BLaER1 (cell line): Measurements from ENCODE around the gene MS4A1.
"Not testable (repeated sequence)": the region's sequence is repeated elsewhere in the genome, so short reads cannot be mapped to it uniquely, and the experiment has no call there.

Source experiments
- H3K27ac ChIP-seq: shearing (Covaris generic); formaldehyde crosslinking; 2 replicates; pipeline ENCODE4 v1.8.1; 2022
- H3K27me3 ChIP-seq: shearing (Covaris generic); formaldehyde crosslinking; 2 replicates; pipeline ENCODE4 v1.8.1; 2022
- H3K36me3 ChIP-seq: shearing (Covaris generic); formaldehyde crosslinking; 2 replicates; pipeline ENCODE4 v1.8.1; 2022
- H3K4me1 ChIP-seq: shearing (Covaris generic); formaldehyde crosslinking; 2 replicates; pipeline ENCODE4 v1.8.1; 2022
- H3K4me2 ChIP-seq: shearing (Covaris generic); formaldehyde crosslinking; 2 replicates; pipeline ENCODE4 v1.8.1; 2022
- H3K4me3 ChIP-seq: shearing (Covaris generic); formaldehyde crosslinking; 2 replicates; pipeline ENCODE4 v1.8.1; 2022
- H3K9ac ChIP-seq: shearing (Covaris generic); formaldehyde crosslinking; 2 replicates; pipeline ENCODE4 v1.8.1; 2022
- H3K9me3 ChIP-seq: shearing (Covaris generic); formaldehyde crosslinking; 2 replicates; pipeline ENCODE4 v1.8.1; 2022
- H4K20me1 ChIP-seq: shearing (Covaris generic); formaldehyde crosslinking; 2 replicates; pipeline ENCODE4 v1.8.1; 2022
- Cebpa-rat ChIP-seq: shearing (Covaris generic); IDR thresholded peaks from 2 replicates; pipeline ENCODE4 v1.8.1; 2022

The MS4A1 gene

DNA sequence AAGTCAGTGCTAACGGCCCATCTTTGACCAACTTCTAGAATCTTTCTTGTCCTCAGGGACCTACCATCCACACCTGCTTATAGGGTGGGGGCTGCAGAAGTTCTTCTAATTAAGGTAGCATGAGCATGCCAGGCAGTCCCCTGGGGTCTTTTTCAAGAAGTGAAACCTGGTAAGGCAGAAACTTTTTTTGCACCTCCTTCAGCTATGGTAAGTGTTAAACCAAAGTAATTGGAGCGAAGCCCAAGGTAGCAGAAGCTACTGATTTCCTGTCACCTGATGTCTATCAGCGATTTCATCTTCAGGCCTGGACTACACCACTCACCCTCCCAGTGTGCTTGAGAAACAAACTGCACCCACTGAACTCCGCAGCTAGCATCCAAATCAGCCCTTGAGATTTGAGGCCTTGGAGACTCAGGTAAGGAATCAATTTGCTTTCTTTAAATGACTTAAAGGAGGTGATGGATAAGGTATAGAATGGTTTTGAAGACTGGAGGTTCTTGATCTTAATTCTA lies at the start of gene MS4A1:
TSS of gene MS4A1 (plus strand) at position 317 of the 512 bp plus-strand sequence. CDS start 6,528 bp downstream, outside the sequence.
- H3K9me3 ChIP-seq, result peaks cover 6% of the 10 kb centered on the region
- no peaks in the 10 kb centered on the region for H4K20me1 ChIP-seq
- peaks cover 44% of the 10 kb centered on the region for H3K4me1 ChIP-seq
- H3K9ac ChIP-seq, result no peak within 1 kb of the TSS
- TF ChIP-seq Cebpa-rat, result no peak
- H3K27me3 ChIP-seq, result no peaks in the 10 kb centered on the region
- H3K36me3 ChIP-seq, result no peaks in the 10 kb centered on the region
- peak within 1 kb of the TSS; percentile 7; the same call in 1 of the 2 replicates for H3K27ac ChIP-seq
- H3K4me3 ChIP-seq, result peak within 1 kb of the TSS; percentile 24; the same call in 1 of the 2 replicates
- H3K4me2 ChIP-seq, result peak within 1 kb of the TSS; percentile 75

DNA sequence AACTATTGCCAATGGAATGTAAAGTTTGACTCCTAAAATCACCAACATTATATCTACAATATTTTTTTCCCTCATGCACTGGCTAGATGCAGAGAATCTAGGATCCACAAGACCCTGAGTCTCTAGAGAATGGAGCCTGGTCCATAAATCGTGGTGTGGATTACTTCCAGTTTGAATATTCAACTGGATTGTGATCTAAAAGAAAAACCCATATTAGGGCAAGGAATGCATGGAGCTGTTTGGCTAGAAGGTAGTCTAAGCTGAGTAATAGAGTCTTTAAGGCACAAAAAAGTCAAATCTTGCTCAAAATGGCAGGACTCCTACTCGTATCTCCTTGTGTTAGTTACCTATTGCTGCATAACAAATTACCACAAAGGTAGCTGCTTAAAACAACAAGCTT lies 35.6 kb upstream of the MS4A1 start:
- H3K27me3 ChIP-seq, result no peaks in the 10 kb centered on the region
- H3K9ac ChIP-seq, result no peak overlapping the region
- H3K4me3 ChIP-seq, result no peak overlapping the region
- no peak overlapping the region for H3K27ac ChIP-seq
- H3K4me2 ChIP-seq, result no peak overlapping the region
- no peaks in the 10 kb centered on the region for H3K4me1 ChIP-seq
- no peaks in the 10 kb centered on the region for H3K36me3 ChIP-seq
- no peaks in the 10 kb centered on the region for H4K20me1 ChIP-seq
- TF ChIP-seq Cebpa-rat, result no peak
- peaks cover 14% of the 10 kb centered on the region for H3K9me3 ChIP-seq

DNA sequence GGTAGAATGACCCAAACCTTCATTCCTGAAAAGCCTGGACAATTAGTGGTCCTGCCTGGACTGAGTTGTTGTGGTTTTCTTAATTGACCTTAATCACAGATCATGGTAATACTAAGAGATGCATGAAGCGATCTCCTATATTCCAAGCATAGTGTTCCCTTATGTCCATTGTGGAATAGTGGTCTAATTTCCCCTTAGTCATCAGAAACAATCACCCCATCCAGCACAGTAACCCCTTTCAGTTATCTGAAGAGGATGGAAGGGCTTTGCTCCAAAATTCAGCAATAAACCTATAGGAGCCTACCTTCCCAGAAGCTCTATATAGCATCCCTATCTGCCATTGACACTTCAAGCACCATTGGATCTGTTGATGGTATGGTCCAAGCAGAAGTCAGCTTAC lies 33.0 kb upstream of the MS4A1 start:
- Histone ChIP-seq H4K20me1 (no peaks in the 10 kb centered on the region), H3K9me3 (peaks cover 14% of the 10 kb centered on the region), H3K4me3 (no peak overlapping the region), H3K4me2 (no peak overlapping the region), H3K27me3 (no peaks in the 10 kb centered on the region), H3K4me1 (no peaks in the 10 kb centered on the region), H3K27ac (no peak overlapping the region), H3K36me3 (no peaks in the 10 kb centered on the region), H3K9ac (no peak overlapping the region)
- no peak for TF ChIP-seq Cebpa-rat

DNA sequence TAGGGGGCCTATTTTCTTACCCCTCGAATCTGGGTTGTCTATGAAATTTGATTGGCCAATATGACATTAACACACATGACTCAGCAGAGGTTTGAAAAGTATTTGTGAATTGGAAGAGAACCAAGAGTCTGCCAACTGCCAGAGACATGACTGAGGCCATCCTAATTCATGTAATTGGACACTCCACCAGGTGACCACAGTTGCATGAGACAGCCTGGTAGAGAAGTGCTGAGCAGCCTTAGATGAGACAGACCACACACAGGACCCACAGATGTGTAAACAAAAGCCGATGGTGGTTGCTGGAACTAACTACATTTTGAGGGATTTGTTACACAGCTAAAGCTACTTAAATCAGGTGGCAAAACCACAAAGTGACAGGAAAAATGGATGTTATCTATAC lies 27.1 kb upstream of the MS4A1 start:
- Histone ChIP-seq H3K4me1 (no peaks in the 10 kb centered on the region), H4K20me1 (no peaks in the 10 kb centered on the region), H3K27me3 (no peaks in the 10 kb centered on the region), H3K4me3 (no peak overlapping the region), H3K9me3 (no peaks in the 10 kb centered on the region), H3K4me2 (no peak overlapping the region), H3K36me3 (no peaks in the 10 kb centered on the region), H3K27ac (no peak overlapping the region), H3K9ac (no peak overlapping the region)
- TF ChIP-seq Cebpa-rat, result no peak

DNA sequence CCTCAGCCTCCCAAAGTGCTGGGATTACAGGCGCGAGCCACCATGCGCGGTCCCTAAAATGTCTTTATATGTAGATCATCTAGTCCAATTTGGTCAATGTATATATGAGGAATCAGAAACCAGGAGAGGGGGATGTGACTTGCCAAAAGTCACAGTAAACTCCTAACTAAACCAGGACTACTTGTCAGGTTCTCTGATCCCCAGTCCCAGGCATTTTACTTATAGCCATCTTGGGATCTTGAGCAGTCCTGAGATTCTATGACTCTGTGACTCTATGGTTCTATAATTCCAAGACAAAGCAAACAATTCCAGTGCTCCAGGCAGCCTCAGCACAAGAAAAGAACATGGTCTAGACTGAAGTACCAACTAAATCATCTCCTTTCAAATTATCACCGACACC lies 26.4 kb upstream of the MS4A1 start, which contains the start of gene MS4A5:
TSS of gene MS4A5 (plus strand) at position 301 of the 400 bp plus-strand sequence. CDS start 103 bp downstream, outside the sequence.
- Histone ChIP-seq H3K9me3 (no peaks in the 10 kb centered on the region), H3K9ac (no peak within 1 kb of the TSS), H3K36me3 (no peaks in the 10 kb centered on the region), H3K27me3 (no peaks in the 10 kb centered on the region), H3K4me2 (no peak within 1 kb of the TSS), H3K4me3 (no peak within 1 kb of the TSS), H3K4me1 (no peaks in the 10 kb centered on the region), H3K27ac (no peak within 1 kb of the TSS), H4K20me1 (no peaks in the 10 kb centered on the region)
- no peak for TF ChIP-seq Cebpa-rat

DNA sequence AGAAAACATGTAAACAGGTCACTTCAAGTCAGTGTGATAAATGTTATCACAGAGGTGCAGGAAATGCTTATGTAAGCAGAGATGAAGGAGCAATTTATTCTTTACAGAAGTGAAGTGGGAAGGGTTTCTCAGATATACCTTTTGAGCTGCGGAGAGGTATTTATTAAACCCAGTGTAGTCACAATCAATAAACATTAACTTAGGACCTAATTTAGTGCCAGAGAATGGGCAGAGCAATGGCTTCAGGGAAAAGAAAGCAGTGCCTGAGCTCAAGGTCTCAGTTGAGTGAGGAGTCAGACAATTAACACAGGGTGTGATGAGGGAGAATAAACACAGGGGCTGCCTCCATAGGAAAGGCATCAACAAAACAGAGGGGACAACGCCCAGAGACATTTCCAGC lies 24.4 kb upstream of the MS4A1 start:
- Histone ChIP-seq H4K20me1 (no peaks in the 10 kb centered on the region), H3K9me3 (no peaks in the 10 kb centered on the region), H3K4me3 (no peak overlapping the region), H3K36me3 (no peaks in the 10 kb centered on the region), H3K9ac (no peak overlapping the region), H3K4me1 (no peaks in the 10 kb centered on the region), H3K27ac (no peak overlapping the region), H3K27me3 (no peaks in the 10 kb centered on the region), H3K4me2 (no peak overlapping the region)
- TF ChIP-seq Cebpa-rat, result no peak

DNA sequence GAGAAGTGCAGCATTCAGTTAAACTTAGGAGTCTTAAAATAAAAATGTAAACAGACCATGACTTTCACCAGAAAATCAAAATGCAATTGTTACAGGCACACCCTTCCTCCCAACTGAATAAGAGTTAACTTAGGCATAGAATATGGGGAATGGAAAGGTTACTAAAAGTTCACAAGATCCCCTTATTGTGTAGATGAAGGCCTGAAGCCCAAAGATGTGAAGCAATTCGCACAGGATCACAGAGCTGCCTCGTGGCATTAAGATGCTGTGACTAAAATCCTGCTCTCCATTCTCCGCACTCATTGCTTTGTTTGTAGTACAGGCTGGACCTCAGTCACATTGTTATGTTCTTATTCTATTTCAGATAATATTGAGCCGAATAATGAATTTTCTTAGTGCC lies 22.2 kb upstream of the MS4A1 start:
- no peak overlapping the region for H3K27ac ChIP-seq
- no peak for TF ChIP-seq Cebpa-rat
- no peaks in the 10 kb centered on the region for H3K27me3 ChIP-seq
- no peaks in the 10 kb centered on the region for H3K9me3 ChIP-seq
- no peak overlapping the region for H3K9ac ChIP-seq
- H3K36me3 ChIP-seq, result no peaks in the 10 kb centered on the region
- no peaks in the 10 kb centered on the region for H3K4me1 ChIP-seq
- no peak overlapping the region for H3K4me2 ChIP-seq
- no peak overlapping the region for H3K4me3 ChIP-seq
- H4K20me1 ChIP-seq, result no peaks in the 10 kb centered on the region

DNA sequence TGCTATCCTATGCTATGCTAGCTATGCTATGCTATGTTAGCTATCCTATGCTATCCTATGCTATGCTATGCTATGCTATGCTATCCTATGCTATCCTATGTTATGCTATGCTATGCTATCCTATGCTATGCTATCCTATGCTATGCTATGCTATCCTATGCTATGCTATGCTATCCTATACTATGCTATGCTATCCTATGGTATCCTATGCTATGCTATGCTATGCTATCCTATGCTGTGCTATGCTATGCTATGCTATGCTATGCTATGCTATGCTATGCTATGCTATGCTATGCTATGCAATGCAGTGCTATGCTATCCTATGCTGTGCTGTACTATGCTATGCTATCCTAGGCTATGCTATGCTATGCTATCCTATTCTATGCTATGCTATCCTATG lies 8.6 kb upstream of the MS4A1 start:
- peak overlapping the region; percentile 79 for H3K4me2 ChIP-seq
- H3K36me3 ChIP-seq, result no peaks in the 10 kb centered on the region

DNA sequence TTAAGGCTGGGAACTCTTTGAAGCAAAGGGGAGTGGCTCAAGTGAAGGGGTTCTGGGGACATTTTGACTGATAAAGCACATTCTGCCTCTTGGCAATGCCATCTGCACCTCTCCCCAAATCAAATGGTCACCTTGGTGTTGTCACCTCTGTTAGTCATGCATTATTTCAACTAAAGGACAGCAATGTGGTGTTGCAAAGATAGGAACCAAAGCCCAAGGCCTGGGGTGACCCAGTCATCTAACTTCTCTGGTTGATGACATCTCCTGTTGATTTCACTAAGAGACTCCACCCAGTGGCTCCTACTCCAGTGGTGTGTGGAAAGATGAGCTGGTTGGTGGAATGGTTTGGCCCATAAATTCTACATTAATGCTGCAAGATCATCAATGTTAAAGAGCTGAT lies 7.8 kb upstream of the MS4A1 start:
- no peak for TF ChIP-seq Cebpa-rat
- H3K9me3 ChIP-seq, result peaks cover 12% of the 10 kb centered on the region
- no peaks in the 10 kb centered on the region for H3K27me3 ChIP-seq
- no peak overlapping the region for H3K4me2 ChIP-seq
- H3K4me1 ChIP-seq, result peaks cover 18% of the 10 kb centered on the region
- no peak overlapping the region for H3K4me3 ChIP-seq
- no peaks in the 10 kb centered on the region for H3K36me3 ChIP-seq
- no peak overlapping the region for H3K9ac ChIP-seq
- no peak overlapping the region for H3K27ac ChIP-seq
- H4K20me1 ChIP-seq, result no peaks in the 10 kb centered on the region

More for the DNA sequence above, 8.6 kb upstream of the MS4A1 start:
- H3K9ac ChIP-seq, result no peak overlapping the region
- H4K20me1 ChIP-seq, result no peaks in the 10 kb centered on the region
- H3K9me3 ChIP-seq, result peaks cover 12% of the 10 kb centered on the region
- H3K4me3 ChIP-seq, result no peak overlapping the region
- H3K27ac ChIP-seq, result no peak overlapping the region
- H3K27me3 ChIP-seq, result no peaks in the 10 kb centered on the region
- peaks cover 18% of the 10 kb centered on the region for H3K4me1 ChIP-seq
- no peak for TF ChIP-seq Cebpa-rat

DNA sequence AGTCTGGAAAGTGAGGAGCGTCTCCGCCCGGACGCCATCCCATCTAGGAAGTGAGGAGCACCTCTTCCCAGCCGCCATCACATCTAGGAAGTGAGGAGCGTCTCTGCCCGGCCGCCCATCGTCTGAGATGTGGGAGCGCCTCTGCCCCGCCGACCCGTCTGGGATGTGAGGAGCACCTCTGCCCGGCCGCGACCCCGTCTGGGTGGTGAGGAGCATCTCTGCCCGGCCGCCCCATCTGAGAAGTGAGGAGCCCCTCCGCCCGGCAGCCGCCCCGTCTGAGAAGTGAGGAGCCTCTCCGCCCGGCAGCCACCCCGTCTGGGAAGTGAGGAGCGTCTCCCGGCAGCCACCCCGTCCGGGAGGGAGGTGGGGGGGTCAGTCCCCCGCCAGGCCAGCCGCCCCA lies 4.5 kb upstream of the MS4A1 start:
- not testable (repeated sequence) for H3K27ac ChIP-seq, H3K4me3 ChIP-seq, H3K27me3 ChIP-seq, H3K9ac ChIP-seq, H3K36me3 ChIP-seq, H4K20me1 ChIP-seq, H3K4me2 ChIP-seq
- peaks cover 34% of the 10 kb centered on the region for H3K4me1 ChIP-seq
- peaks cover 12% of the 10 kb centered on the region for H3K9me3 ChIP-seq

DNA sequence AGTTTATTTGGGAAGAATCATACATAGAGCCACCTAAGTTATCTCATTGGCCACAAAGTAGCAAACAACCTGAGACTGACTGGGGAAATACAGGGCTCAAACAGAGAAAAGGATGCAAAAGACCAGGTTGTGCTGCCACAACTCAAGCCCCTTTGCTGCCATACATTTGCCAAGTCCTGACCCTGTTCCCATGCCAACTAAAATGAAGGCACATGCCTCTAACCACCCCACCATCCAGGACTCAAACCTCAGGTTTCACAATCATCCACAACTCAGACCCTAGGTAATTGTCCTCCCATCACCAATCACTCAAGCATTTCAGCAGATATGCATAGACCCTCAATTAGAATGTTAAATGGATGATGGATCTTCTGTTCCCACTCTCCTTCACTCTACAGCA lies 1.4 kb upstream of the MS4A1 start:
- Histone ChIP-seq H3K36me3 (no peaks in the 10 kb centered on the region), H3K4me2 (peak overlapping the region; percentile 72; the same call in 1 of the 2 replicates), H3K27ac (no peak overlapping the region), H3K4me3 (no peak overlapping the region), H3K4me1 (peaks cover 44% of the 10 kb centered on the region), H3K9ac (no peak overlapping the region), H3K9me3 (peaks cover 12% of the 10 kb centered on the region), H3K27me3 (no peaks in the 10 kb centered on the region), H4K20me1 (no peaks in the 10 kb centered on the region)
- TF ChIP-seq Cebpa-rat, result no peak
